Sigmoid colon (tissue), 4 donors: ENCODE data around the gene GLRA2.

Source experiments
- EP300 ChIP-seq, 4 donors: sonication (generic); formaldehyde crosslinking; IDR thresholded peaks; one replicate each; pipeline ENCODE4 v1.6.1; 2017; ENCODE audit warnings: antibody characterized with exemption in 4 of 4
- POLR2A ChIP-seq, 2 donors: fragments of 450-650 bp; IDR thresholded peaks; one replicate each; pipeline ENCODE4 v1.6.1; 2016; ENCODE audit warnings: antibody characterized with exemption in 2 of 2, mild to moderate bottlenecking in 2 of 2, moderate library complexity in 2 of 2
- TF ChIP-seq, protein P1 (sequence below), 4 experiments: fragments of 450-650 bp in 3 of 4; fragments of 200-600 bp in 1 of 4; IDR thresholded peaks; one replicate each; pipeline ENCODE4 v1.5.1; 2016 to 2019; ENCODE audit warnings: antibody characterized with exemption in 4 of 4, mild to moderate bottlenecking in 3 of 4, moderate library complexity in 2 of 4

DNA sequence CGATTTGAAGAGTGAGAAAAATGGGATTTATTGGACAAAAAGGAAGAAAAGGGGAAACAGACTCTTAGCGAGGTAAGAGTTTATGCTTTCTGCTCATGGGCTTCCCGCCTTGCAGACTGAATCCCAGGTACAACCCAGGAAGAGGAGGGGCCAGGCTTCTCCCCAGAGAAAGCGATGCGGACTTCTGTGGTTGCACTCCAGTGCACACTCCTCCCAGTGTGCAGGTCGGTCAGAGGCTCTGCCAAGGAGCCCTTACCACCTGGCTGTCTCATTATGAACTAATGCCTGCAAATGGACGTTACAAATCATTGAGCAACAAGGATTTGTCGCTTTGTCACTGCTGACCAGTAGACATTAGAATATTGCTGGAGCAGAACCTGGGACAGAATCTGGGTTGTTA, 39.9 kb upstream of the GLRA2 start:
- TF ChIP-seq EP300 (IDR thresholded peaks at IDR 0.05), result no peak
- TF ChIP-seq, protein P1, sequence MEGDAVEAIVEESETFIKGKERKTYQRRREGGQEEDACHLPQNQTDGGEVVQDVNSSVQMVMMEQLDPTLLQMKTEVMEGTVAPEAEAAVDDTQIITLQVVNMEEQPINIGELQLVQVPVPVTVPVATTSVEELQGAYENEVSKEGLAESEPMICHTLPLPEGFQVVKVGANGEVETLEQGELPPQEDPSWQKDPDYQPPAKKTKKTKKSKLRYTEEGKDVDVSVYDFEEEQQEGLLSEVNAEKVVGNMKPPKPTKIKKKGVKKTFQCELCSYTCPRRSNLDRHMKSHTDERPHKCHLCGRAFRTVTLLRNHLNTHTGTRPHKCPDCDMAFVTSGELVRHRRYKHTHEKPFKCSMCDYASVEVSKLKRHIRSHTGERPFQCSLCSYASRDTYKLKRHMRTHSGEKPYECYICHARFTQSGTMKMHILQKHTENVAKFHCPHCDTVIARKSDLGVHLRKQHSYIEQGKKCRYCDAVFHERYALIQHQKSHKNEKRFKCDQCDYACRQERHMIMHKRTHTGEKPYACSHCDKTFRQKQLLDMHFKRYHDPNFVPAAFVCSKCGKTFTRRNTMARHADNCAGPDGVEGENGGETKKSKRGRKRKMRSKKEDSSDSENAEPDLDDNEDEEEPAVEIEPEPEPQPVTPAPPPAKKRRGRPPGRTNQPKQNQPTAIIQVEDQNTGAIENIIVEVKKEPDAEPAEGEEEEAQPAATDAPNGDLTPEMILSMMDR (IDR thresholded peaks at IDR 0.05), result no peak
- no peak for TF ChIP-seq POLR2A (IDR thresholded peaks at IDR 0.05)
